ENCODE data around the gene ZNF296.

The ZNF296 gene

GRCh38 chr19:45103156-45103507 lies 26.9 kb upstream of the ZNF296 start:
- H3K9ac ChIP-seq (ENCODE audit: low read length in 2 of 2) = no peak overlapping the region
- H3K27me3 ChIP-seq (ENCODE audit: control insufficient read depth in 1 of 2, insufficient read depth in 2 of 2, low read length in 2 of 2) = no peaks in the 10 kb centered on the region
- no peaks in the 10 kb centered on the region for H3K36me3 ChIP-seq (ENCODE audit: control insufficient read depth in 2 of 2, insufficient read depth in 2 of 2, low read length in 2 of 2)
- no peak overlapping the region for H3K27ac ChIP-seq (ENCODE audit: low read length)
- H3K4me3 ChIP-seq (ENCODE audit: low read length in 2 of 2) = peak overlapping the region in 1 of 2 donors; percentile 22
- peaks cover 43% of the 10 kb centered on the region for H3K4me1 ChIP-seq (ENCODE audit: control insufficient read depth, insufficient read depth, low read length)
- H3K9me3 ChIP-seq (ENCODE audit: control insufficient read depth in 2 of 2, low read length in 2 of 2) = no peaks in the 10 kb centered on the region

GRCh38 chr19:45102481-45102880 lies 26.2 kb upstream of the ZNF296 start:
- no peaks in the 10 kb centered on the region for H3K27me3 ChIP-seq (ENCODE audit: control insufficient read depth in 1 of 2, insufficient read depth in 2 of 2, low read length in 2 of 2)
- no peak overlapping the region for H3K9ac ChIP-seq (ENCODE audit: low read length in 2 of 2)
- H3K36me3 ChIP-seq (ENCODE audit: control insufficient read depth in 2 of 2, insufficient read depth in 2 of 2, low read length in 2 of 2) = no peaks in the 10 kb centered on the region
- no peak overlapping the region for H3K27ac ChIP-seq (ENCODE audit: low read length)
- peaks cover 50% of the 10 kb centered on the region for H3K4me1 ChIP-seq (ENCODE audit: control insufficient read depth, insufficient read depth, low read length)
- H3K9me3 ChIP-seq (ENCODE audit: control insufficient read depth in 2 of 2, low read length in 2 of 2) = no peaks in the 10 kb centered on the region
- no peak overlapping the region for H3K4me3 ChIP-seq (ENCODE audit: low read length in 2 of 2)

GRCh38 chr19:45101806-45102205 lies 25.5 kb upstream of the ZNF296 start:
- Histone ChIP-seq H3K27me3 (ENCODE audit: control insufficient read depth in 1 of 2, insufficient read depth in 2 of 2, low read length in 2 of 2) (no peaks in the 10 kb centered on the region), H3K9me3 (ENCODE audit: control insufficient read depth in 2 of 2, low read length in 2 of 2) (no peaks in the 10 kb centered on the region), H3K27ac (ENCODE audit: low read length) (no peak overlapping the region), H3K9ac (ENCODE audit: low read length in 2 of 2) (no peak overlapping the region), H3K4me3 (ENCODE audit: low read length in 2 of 2) (no peak overlapping the region), H3K36me3 (ENCODE audit: control insufficient read depth in 2 of 2, insufficient read depth in 2 of 2, low read length in 2 of 2) (no peaks in the 10 kb centered on the region), H3K4me1 (ENCODE audit: control insufficient read depth, insufficient read depth, low read length) (peaks cover 57% of the 10 kb centered on the region)

- no peaks in the 10 kb centered on the region for H3K36me3 ChIP-seq (ENCODE audit: control insufficient read depth in 2 of 2, insufficient read depth in 2 of 2, low read length in 2 of 2)
- no peaks in the 10 kb centered on the region for H3K27me3 ChIP-seq (ENCODE audit: control insufficient read depth in 1 of 2, insufficient read depth in 2 of 2, low read length in 2 of 2)
- H3K9ac ChIP-seq (ENCODE audit: low read length in 2 of 2) = peak overlapping the region in 1 of 2 donors; percentile 36
- H3K9me3 ChIP-seq (ENCODE audit: control insufficient read depth in 2 of 2, low read length in 2 of 2) = no peaks in the 10 kb centered on the region
- H3K4me3 ChIP-seq (ENCODE audit: low read length in 2 of 2) = no peak overlapping the region
- peak overlapping the region; percentile 70 for H3K27ac ChIP-seq (ENCODE audit: low read length)
- peaks cover 64% of the 10 kb centered on the region for H3K4me1 ChIP-seq (ENCODE audit: control insufficient read depth, insufficient read depth, low read length)
Observed at GRCh38 chr19:45100846-45101252, 24.6 kb upstream of the ZNF296 start.

- H3K9me3 ChIP-seq (ENCODE audit: control insufficient read depth in 2 of 2, low read length in 2 of 2) = no peaks in the 10 kb centered on the region
- no peaks in the 10 kb centered on the region for H3K36me3 ChIP-seq (ENCODE audit: control insufficient read depth in 2 of 2, insufficient read depth in 2 of 2, low read length in 2 of 2)
- no peak overlapping the region for H3K4me3 ChIP-seq (ENCODE audit: low read length in 2 of 2)
- H3K27ac ChIP-seq (ENCODE audit: low read length) = peak overlapping the region; percentile 70
- H3K9ac ChIP-seq (ENCODE audit: low read length in 2 of 2) = no peak overlapping the region
- no peaks in the 10 kb centered on the region for H3K27me3 ChIP-seq (ENCODE audit: control insufficient read depth in 1 of 2, insufficient read depth in 2 of 2, low read length in 2 of 2)
- peaks cover 71% of the 10 kb centered on the region for H3K4me1 ChIP-seq (ENCODE audit: control insufficient read depth, insufficient read depth, low read length)
Observed at GRCh38 chr19:45100201-45100600, 23.9 kb upstream of the ZNF296 start.

GRCh38 chr19:45099467-45100191 lies 23.4 kb upstream of the ZNF296 start:
- peak overlapping the region in 1 of 2 donors; percentile 15 for H3K4me3 ChIP-seq (ENCODE audit: low read length in 2 of 2)

GRCh38 chr19:45098521-45099466 lies 22.5 kb upstream of the ZNF296 start:
- Histone ChIP-seq H3K4me3 (ENCODE audit: low read length in 2 of 2) (peak overlapping the region in 1 of 2 donors; percentile 35), H3K27me3 (ENCODE audit: control insufficient read depth in 1 of 2, insufficient read depth in 2 of 2, low read length in 2 of 2) (no peaks in the 10 kb centered on the region), H3K4me1 (ENCODE audit: control insufficient read depth, insufficient read depth, low read length) (peaks cover 74% of the 10 kb centered on the region), H3K9ac (ENCODE audit: low read length in 2 of 2) (peak overlapping the region in 1 of 2 donors; percentile 5), H3K9me3 (ENCODE audit: control insufficient read depth in 2 of 2, low read length in 2 of 2) (no peaks in the 10 kb centered on the region), H3K36me3 (ENCODE audit: control insufficient read depth in 2 of 2, insufficient read depth in 2 of 2, low read length in 2 of 2) (no peaks in the 10 kb centered on the region), H3K27ac (ENCODE audit: low read length) (peak overlapping the region; percentile 70)

More at GRCh38 chr19:45099467-45100191, 23.4 kb upstream of the ZNF296 start:
- peak overlapping the region in 1 of 2 donors; percentile 42 for H3K9ac ChIP-seq (ENCODE audit: low read length in 2 of 2)
- peak overlapping the region; percentile 70 for H3K27ac ChIP-seq (ENCODE audit: low read length)
- H3K27me3 ChIP-seq (ENCODE audit: control insufficient read depth in 1 of 2, insufficient read depth in 2 of 2, low read length in 2 of 2) = no peaks in the 10 kb centered on the region
- no peaks in the 10 kb centered on the region for H3K36me3 ChIP-seq (ENCODE audit: control insufficient read depth in 2 of 2, insufficient read depth in 2 of 2, low read length in 2 of 2)
- no peaks in the 10 kb centered on the region for H3K9me3 ChIP-seq (ENCODE audit: control insufficient read depth in 2 of 2, low read length in 2 of 2)
- peaks cover 73% of the 10 kb centered on the region for H3K4me1 ChIP-seq (ENCODE audit: control insufficient read depth, insufficient read depth, low read length)

GRCh38 chr19:45097776-45098520 lies 21.7 kb upstream of the ZNF296 start:
- Histone ChIP-seq H3K4me1 (ENCODE audit: control insufficient read depth, insufficient read depth, low read length) (peaks cover 75% of the 10 kb centered on the region), H3K27ac (ENCODE audit: low read length) (peak overlapping the region; percentile 70), H3K9ac (ENCODE audit: low read length in 2 of 2) (no peak overlapping the region), H3K27me3 (ENCODE audit: control insufficient read depth in 1 of 2, insufficient read depth in 2 of 2, low read length in 2 of 2) (no peaks in the 10 kb centered on the region), H3K4me3 (ENCODE audit: low read length in 2 of 2) (peak overlapping the region in 1 of 2 donors; percentile 35), H3K9me3 (ENCODE audit: control insufficient read depth in 2 of 2, low read length in 2 of 2) (no peaks in the 10 kb centered on the region), H3K36me3 (ENCODE audit: control insufficient read depth in 2 of 2, insufficient read depth in 2 of 2, low read length in 2 of 2) (no peaks in the 10 kb centered on the region)

GRCh38 chr19:45097450-45097775 lies 21.1 kb upstream of the ZNF296 start:
- H3K27me3 ChIP-seq (ENCODE audit: control insufficient read depth in 1 of 2, insufficient read depth in 2 of 2, low read length in 2 of 2) = no peaks in the 10 kb centered on the region
- no peaks in the 10 kb centered on the region for H3K36me3 ChIP-seq (ENCODE audit: control insufficient read depth in 2 of 2, insufficient read depth in 2 of 2, low read length in 2 of 2)
- peak overlapping the region in 1 of 2 donors; percentile 42 for H3K9ac ChIP-seq (ENCODE audit: low read length in 2 of 2)
- no peak overlapping the region for H3K27ac ChIP-seq (ENCODE audit: low read length)
- H3K9me3 ChIP-seq (ENCODE audit: control insufficient read depth in 2 of 2, low read length in 2 of 2) = no peaks in the 10 kb centered on the region
- peaks cover 73% of the 10 kb centered on the region for H3K4me1 ChIP-seq (ENCODE audit: control insufficient read depth, insufficient read depth, low read length)
- no peak overlapping the region for H3K4me3 ChIP-seq (ENCODE audit: low read length in 2 of 2)

GRCh38 chr19:45096700-45097099 lies 20.4 kb upstream of the ZNF296 start:
- Histone ChIP-seq H3K36me3 (ENCODE audit: control insufficient read depth in 2 of 2, insufficient read depth in 2 of 2, low read length in 2 of 2) (no peaks in the 10 kb centered on the region), H3K27me3 (ENCODE audit: control insufficient read depth in 1 of 2, insufficient read depth in 2 of 2, low read length in 2 of 2) (no peaks in the 10 kb centered on the region), H3K27ac (ENCODE audit: low read length) (no peak overlapping the region), H3K9ac (ENCODE audit: low read length in 2 of 2) (peak overlapping the region in 1 of 2 donors; percentile 21), H3K4me3 (ENCODE audit: low read length in 2 of 2) (no peak overlapping the region), H3K4me1 (ENCODE audit: control insufficient read depth, insufficient read depth, low read length) (peaks cover 73% of the 10 kb centered on the region), H3K9me3 (ENCODE audit: control insufficient read depth in 2 of 2, low read length in 2 of 2) (no peaks in the 10 kb centered on the region)
